GM21390 (cell line): Measurements from ENCODE around the gene ATP11A.

Experiments used
- ATAC-seq: cut with Tn5 transposase; IDR thresholded peaks from one replicate; pipeline ENCODE4 v1.9.1; 2021; ENCODE audit not compliant: unreplicated experiment

ATP11A gene

DNA sequence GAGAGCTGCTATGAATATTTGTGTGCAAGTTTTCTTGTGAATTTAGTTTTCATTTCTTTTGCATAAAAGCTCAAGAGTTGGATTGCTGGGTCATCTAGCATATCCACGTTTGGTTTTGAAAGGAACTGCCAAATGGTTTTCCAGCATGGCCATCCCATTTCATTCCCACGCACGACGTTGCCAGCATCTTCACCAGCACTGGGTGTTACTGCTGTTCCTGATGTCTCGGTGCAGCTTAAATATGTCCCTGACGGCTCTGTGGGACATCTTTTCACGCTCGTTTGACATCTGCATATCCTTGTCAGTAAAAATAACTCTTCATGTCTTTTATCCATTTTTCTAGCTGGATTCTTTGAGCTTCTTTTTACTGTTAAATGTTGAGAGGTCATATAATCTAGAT lies 123.7 kb downstream of the ATP11A start:
- no peak for ATAC-seq

- no peak for ATAC-seq
Observed at GRCh38 chr13:112814905-112815585, 125.2 kb downstream of the ATP11A start.

- no peak for ATAC-seq
Observed at GRCh38 chr13:112815871-112816270, 126.0 kb downstream of the ATP11A start.

- ATAC-seq: no peak
Observed at GRCh38 chr13:112818040-112818697, 128.3 kb downstream of the ATP11A start.

DNA sequence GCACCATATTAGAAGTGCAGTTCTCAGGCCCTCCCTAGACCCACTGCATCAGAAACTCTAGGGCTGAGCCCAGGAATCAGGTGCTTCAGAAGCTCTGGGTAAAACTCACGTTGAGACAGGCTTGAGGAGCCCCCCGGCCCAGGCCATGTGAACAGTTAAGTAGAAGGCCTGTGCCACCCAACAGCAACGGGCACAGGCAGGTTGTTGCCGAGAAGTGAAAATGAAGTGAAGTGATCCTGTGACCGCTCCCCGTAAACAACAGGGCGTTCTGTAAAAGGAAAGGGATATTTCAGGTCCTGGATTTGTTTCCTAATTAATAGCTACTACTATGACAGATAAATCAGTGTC lies 128.8 kb downstream of the ATP11A start:
- no peak for ATAC-seq

GRCh38 chr13:112819111-112819510 lies 129.3 kb downstream of the ATP11A start:
- ATAC-seq: no peak

DNA sequence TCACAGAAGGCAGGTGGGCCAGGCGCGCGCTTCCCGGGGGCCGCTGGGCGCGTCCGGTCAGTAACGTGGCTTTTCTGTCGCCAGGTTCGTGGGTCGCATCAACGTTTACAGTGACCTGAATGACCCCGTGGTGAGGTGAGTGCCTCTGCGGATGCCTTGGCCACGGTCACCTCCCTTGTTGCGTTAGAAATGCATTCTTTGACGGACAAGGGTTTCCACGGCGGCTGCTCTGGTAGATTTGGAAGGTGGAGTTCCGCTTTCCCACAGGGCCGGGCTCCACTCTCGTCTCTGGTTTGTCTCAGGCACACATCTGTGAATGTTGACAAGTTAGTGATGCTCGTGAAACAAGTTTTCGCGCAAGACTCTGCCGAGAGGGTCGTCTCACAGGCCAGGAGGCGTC lies 130.0 kb downstream of the ATP11A start:
- ATAC-seq: no peak

- ATAC-seq: no peak
Observed at GRCh38 chr13:112820318-112820717, 130.5 kb downstream of the ATP11A start.

GRCh38 chr13:112821340-112822055 lies 131.7 kb downstream of the ATP11A start:
- no peak for ATAC-seq

DNA sequence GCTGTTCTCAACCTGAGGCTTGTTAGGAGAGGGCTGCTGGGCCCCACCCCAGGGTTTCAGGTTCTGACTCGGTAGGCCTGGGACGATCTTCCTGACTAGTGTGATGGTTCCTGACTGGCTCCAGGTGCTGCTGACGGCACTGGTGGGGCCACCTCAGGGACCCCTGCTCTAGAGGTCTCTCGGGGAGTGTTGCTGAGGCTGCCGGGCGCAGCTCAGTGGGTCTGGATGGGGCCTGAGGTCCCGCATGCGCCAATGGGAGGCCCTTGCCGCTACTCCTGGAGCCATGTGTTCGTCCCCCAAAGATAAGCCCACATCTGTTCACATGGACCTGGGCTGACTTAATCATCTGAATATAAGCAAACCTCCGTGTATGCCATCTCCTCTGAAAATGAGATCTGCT lies 133.0 kb downstream of the ATP11A start:
- ATAC-seq: no peak

DNA sequence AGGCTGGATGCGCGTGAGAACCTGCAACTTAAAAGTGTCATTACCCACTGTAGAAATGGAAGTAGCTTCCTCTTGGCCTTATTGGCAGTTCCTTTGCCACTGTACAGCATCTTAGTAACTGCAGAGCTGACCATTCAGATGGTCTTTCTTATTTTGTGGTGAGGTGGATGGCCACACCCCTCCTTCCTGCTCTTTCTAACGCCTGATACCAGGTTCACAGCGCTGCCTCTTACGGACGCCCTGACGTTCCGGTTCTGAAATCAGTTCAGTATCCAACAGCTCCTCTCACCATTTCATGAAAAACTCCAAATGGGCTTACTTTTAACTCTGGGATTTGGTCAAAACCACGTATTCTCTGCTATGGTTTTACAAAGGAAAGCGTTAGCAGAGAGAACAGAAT lies 134.6 kb downstream of the ATP11A start:
- ATAC-seq: no peak

- no peak for ATAC-seq
Observed at GRCh38 chr13:112825071-112825470, 135.2 kb downstream of the ATP11A start.

GRCh38 chr13:112825875-112826274 lies 136.0 kb downstream of the ATP11A start:
- ATAC-seq: no peak

- ATAC-seq: no peak
Observed at GRCh38 chr13:112826565-112826964, 136.7 kb downstream of the ATP11A start.

DNA sequence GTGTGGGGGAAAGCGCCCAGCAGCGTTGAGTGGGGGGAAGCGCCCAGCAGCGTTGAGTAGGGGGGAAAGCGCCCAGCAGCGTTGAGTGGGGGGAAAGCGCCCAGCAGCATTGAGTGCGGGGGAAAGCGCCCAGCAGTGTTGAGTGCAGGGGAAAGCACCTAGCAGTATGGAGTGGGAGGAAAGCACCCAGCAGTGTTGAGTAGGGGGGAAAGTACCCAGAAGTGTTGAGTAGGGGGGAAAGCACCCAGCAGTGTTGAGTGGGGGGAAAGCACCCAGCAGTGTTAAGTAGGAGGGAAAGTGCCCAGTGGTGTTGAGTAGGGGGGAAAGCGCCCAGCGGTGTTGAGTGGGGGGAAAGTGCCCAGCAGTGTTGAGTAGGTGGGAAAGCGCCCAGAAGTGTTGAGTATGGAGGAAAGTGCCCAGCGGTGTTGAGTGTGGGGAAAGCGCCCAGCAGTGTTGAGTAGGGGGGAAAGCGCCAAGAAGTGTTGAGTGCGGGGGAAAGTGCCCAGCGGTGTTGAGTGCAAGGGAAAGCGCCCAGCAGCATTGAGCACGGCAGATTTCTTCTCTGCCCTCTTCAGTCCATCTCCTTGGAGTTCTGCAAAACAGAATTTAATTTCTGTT lies 138.4 kb downstream of the ATP11A start:
- no peak for ATAC-seq

DNA sequence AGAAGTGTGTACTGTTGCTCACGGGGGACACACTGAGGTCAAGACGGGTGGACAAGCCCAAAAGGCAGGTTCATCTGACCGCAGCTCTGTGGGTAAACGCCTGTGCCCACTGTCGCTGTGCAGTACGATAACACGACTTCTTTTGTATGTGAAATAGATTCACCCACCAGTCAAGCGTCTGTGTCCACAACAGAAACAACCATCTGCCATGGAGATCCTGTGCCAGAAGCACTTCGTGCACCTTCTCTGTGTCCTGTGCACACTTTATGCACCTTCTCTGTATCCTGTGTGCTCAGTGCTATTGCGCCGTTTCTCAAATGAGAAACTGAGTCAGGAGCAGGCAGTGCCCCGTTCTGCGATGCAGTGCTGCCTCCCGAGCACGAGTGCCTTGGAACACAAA lies 138.9 kb downstream of the ATP11A start:
- no peak for ATAC-seq

DNA sequence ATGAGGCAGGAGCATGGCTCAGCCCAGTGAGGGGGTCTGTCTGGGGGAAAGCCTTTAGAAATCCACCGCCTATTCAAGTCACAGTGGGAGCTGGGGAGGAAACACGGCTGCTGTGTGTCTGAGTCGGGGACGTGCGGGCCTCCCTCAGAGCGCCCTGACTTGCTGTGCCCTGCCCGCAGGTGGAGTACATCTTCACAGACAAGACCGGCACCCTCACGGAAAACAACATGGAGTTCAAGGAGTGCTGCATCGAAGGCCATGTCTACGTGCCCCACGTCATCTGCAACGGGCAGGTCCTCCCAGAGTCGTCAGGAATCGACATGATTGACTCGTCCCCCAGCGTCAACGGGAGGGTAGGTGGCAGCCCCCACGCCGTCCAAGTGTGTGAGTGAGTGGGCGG lies 141.4 kb downstream of the ATP11A start:
- ATAC-seq: no peak

GRCh38 chr13:112831801-112832200 lies 142.0 kb downstream of the ATP11A start:
- no peak for ATAC-seq

DNA sequence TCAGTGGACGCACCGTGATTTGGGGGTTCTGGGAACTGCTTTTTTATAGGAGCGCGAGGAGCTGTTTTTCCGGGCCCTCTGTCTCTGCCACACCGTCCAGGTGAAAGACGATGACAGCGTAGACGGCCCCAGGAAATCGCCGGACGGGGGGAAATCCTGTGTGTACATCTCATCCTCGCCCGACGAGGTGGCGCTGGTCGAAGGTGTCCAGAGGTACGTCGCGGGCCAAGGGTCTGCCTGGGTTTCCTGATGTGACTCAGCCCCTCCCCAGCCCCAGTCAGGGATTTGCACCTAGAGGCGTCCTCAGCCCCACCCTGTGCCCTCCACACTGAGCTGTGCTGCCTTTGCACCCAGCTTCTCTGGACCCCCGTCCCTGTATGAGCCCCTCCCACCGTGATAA lies 143.0 kb downstream of the ATP11A start:
- no peak for ATAC-seq

- no peak for ATAC-seq
Observed at GRCh38 chr13:112833551-112834257, 143.9 kb downstream of the ATP11A start.

DNA sequence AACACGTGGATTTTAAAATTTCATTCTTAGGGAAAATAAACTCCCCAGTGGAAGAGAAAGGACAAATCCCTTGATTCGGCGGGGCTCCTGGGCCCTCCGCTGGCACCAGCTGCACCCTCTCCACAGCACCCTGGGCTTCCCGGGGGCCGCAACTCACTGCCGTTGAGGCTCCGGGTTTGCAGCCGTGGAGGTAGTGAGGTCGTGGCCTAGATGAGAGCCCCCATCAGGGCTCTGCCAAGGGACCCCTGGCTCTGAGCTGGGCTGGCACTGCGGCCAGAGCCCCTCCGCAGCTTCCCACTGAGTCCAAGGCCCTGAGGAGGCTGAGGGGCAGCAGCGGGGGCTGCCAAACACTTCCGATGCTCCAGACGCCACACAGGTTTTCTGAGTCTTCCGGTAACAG lies 145.5 kb downstream of the ATP11A start:
- ATAC-seq: no peak
